DMS53 (cell line): ENCODE results near the gene OSBPL3.
"Not testable (repeated sequence)": the region's sequence is repeated elsewhere in the genome, so short reads cannot be mapped to it uniquely, and the experiment has no call there.

Experiments used
- DNase-seq: peaks from one replicate; lab custom pipeline; 2025; lab: John Stamatoyannopoulos, UW

The OSBPL3 gene

GRCh38 chr7:24979863-24980533 lies at the start of gene OSBPL3:
OSBPL3 (minus strand) TSS chr7:24980178; CDS start chr7:24892472, 87,706 bp downstream.
- DNase-seq: peak; percentile 99

GRCh38 chr7:25029075-25029474 lies 49.1 kb upstream of the OSBPL3 start:
- no peak for DNase-seq

DNA sequence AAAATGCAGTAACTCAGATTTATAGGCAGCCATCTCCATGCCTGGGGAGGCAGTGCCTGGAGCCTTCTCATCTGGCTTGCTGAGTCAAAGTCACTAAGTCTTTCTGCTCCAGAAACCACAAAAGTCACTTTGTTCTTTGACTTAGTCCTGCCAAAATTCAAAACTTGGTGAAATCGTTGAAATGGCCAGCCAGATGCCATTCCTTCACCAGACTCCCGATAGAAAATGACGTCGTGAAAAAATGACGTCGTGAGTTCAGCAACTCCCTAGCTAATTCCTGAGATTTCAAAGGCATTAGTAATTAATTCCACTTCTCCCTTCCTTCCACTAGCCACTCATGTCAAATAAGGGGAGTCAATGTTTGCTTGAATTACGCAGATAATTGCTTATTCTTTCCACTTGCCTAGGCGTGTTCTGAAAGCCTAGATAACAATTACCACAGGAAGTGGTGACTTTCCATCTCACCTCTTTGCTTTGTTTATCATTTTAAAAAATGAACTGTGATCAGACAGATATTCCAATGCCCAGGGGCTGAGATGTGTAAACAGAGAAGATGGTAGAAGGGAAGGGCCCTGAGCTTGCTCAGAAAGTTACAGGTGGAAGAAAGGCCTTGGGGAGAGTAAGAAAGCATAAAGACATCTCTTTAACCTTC lies 48.5 kb upstream of the OSBPL3 start:
- DNase-seq: peak; percentile 35

GRCh38 chr7:25026156-25026555 lies 46.2 kb upstream of the OSBPL3 start:
- DNase-seq: no peak

- no peak for DNase-seq
Measured at GRCh38 chr7:25025218-25025671, 45.3 kb upstream of the OSBPL3 start.

GRCh38 chr7:25024066-25024465 lies 44.1 kb upstream of the OSBPL3 start:
- DNase-seq: no peak

- DNase-seq: not testable (repeated sequence)
Measured at GRCh38 chr7:25017671-25018070, 37.7 kb upstream of the OSBPL3 start.

DNA sequence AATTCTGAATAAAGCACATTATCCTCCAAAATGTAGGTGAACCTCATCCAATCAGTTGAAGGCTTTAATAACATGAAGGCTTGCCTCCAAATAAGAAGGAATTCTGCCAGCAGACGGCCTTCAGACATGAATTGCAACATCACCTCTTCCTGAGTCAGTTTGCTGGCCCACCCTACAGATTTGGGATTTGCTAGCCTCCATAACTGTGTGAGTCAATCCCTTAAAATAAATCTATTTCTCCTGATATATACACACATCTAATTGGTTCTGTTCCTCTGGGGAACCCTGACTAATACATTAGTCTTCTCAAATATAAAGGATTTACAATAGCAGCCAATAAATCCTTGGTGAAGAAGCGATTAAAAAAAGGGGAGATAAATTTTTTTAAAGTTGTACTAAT lies 34.8 kb upstream of the OSBPL3 start:
- no peak for DNase-seq

GRCh38 chr7:25012710-25013109 lies 32.7 kb upstream of the OSBPL3 start:
- not testable (repeated sequence) for DNase-seq

DNA sequence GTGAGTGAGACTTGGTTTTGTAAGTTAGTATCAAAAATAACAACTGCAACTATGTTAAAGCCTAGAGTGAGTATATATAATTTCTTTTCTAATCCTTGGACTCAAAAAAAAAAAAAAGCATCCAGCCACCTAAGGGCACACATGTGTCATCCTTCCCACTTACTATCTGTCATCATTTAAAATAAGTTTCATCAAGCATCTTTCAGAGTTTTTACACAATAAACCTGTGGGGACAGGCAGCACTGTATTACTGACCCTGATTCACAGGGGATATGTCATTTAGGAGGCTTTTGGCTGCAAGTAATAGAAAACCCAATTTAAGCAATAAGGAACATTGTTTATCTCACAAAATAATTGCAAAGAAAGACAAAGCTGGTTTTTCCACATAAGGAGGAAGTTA lies 32.3 kb upstream of the OSBPL3 start:
- no peak for DNase-seq

- DNase-seq: no peak
Measured at GRCh38 chr7:25009257-25009656, 29.3 kb upstream of the OSBPL3 start.

- no peak for DNase-seq
Measured at GRCh38 chr7:25007668-25008067, 27.7 kb upstream of the OSBPL3 start.

DNA sequence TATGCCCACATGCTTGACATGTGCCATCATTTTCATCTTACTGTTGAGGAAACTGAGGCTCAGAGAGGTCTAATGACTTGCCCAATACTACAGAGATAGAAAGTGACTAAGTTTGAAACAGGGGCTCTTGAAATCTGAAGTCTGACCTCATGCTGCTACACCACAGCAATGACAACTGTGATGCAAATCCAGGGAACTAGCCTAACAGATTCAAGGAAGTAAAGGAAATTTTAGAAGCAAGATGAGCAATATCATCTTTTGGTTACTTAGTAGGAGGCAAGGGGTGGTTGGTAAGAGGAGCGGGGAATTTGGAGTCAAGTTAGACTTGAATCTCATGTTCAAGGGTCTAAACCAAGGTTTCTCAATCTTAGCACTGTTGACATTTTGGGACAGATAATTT lies 26.3 kb upstream of the OSBPL3 start:
- no peak for DNase-seq

- no peak for DNase-seq
Measured at GRCh38 chr7:25005658-25006057, 25.7 kb upstream of the OSBPL3 start.

DNA sequence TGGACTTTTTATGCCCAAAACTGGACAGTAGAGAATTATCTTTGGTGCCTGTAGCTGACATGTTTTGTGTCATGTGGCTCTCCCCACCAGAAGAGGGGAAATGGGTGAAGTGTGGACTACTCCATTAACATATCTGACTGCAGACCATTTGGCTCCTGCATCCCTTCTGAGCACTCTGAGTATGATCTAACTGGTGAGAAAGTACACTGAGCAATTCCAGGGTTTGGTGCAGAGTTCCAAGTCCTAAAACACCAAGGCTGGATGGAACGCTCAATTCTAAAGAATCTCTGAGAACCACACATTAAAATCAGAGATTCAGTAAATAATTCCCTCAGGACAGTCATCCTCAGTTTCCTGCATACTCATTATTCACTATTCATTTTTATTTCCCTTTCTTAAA lies 22.8 kb upstream of the OSBPL3 start:
- DNase-seq: no peak

DNA sequence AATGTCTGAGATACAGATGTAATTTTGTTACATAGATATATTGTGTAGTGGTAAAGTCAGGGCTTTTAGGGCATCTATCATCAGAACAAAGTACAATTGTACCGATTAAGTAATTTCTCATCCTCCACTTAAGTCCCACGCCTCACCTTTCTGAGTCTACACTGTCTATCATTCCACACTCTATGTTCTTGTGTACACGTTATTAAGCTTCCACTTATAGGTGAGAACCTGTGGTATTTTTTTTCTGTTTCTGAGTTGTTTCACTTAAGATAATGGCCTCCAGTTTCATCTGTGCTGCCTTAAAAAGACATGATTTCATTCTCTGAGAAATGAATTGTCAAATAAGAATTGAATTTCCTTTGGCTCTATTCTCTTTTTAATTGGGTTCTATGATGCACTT lies 15.5 kb upstream of the OSBPL3 start:
- DNase-seq: peak; percentile 33

- no peak for DNase-seq
Measured at GRCh38 chr7:24992314-24992713, 12.3 kb upstream of the OSBPL3 start.

DNA sequence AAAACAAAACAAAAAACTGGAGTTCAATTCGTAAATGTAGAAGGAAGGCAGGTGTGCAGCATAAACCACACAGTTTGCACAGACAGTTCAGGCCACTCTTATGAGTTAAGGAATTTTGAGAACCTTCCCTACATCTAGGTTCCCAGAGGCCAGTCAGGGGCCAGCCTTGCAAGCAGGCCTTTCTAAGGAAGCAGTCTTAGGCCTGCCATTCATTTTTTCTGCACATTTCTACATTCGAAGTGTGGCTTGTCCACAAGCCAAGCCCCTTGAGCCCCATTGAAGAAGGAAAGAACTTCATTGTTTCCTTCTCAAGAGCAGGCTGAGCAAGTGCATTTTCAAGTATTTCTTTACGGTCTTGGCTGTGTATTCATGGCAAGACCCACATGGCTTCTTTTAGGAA lies 11.4 kb upstream of the OSBPL3 start:
- no peak for DNase-seq

DNA sequence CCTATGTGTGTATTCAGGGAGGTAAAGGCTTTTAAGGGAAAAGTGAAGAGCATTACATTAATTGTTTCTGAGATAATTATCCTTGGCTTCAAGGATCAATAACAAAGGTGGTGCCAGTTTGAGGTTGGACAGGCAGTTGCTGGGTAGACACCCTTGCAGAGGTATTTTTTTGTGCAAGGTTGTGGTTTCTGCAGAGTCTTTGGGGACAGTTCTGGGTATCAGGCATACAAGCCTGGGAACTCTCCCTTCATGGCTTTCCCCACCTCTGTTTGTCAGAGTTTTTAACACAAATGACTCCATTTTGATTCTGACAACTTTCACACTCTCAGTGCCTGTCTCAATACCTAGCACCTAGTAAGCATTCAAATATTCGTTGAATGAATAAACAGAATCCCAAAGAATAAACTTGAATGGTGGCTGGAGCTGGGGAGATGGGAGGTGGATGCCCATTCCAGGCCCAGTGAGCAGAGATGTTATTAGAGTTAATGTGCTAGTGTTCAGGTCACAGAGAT lies 7.4 kb upstream of the OSBPL3 start:
- no peak for DNase-seq

DNA sequence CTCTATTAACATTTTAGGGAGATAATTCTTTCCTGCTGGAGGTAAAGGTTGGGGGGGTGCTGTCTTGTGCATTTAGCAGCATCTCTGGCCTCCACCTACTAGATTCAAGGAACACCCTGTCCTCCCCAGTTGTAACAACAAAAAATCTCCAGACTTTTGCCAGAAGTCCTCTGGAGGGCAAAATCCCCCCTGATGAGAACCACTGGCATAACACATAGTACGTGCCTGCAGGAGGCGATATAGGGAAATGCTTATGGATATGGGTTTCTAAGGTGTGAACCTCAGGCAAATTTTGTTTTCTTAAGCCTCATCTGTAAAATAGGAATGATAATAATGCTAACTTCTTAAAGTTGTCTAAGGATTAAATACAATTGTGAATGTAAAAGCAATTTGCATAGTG lies 2.9 kb upstream of the OSBPL3 start:
- peak; percentile 51 for DNase-seq

DNA sequence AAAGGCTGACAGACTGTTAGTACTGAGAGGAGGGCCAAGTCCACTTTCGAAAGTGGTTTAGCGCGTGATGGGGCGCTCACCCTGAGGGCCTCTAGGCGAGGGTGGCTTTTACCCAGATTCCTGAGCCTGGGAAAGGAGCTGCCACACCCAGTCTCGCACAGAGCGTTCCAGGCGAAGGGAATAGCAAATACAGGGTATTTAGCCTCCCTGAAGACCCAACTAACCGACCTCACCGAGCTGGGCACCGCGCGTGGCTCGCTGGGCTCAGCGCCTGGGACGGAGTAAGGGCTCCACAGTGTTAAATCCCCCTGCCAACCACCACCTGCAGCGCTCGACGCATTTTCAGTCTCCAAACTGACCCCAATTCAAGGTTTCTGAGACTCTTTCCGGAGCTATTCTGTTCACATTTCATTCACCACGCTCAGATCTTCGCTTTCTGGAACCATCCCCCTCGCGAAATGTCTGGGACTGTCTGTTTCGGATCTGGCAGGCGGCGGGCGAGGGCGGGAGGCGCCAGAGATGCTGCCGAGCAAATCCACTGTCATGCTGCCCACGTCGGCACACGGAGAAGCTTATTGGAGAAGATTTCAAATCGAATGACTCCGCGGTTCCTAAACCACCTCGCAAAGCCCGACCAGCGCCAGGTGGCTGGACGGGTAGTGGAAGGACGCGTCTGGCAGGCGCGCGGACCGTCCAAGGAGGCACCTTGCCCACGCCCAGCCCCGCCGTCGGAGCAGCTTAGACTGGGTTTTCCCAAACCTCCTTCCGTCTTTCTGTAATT lies 1.4 kb upstream of the OSBPL3 start:
- DNase-seq: peak; percentile 92

GRCh38 chr7:24980534-24981170 lies 674 bp upstream of the OSBPL3 start:
- peak; percentile 95 for DNase-seq
